ENCODE data around the gene HAO2.

HAO2 gene

DNA sequence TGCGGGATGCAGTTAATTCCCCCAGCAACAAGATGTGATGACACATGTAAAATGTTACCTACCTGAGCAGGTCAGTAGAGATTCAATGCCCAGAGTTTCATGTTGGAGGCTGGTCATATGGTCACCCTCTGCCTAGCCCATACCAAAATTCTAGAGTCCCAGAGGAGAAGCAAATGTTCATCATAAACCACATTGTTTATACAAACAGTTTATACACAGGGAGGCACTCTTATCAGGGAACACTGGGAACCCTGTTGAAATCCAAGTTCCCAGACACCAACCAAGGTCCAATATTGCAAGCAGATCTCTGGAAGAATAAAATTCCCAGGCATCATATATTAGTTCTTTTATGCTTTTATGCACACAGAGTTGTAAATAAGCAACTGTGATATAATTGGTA, 10.5 kb downstream of the HAO2 start:
- DNase-seq (ENCODE audit: low read depth in 4 of 4, low spot score in 1 of 4): no peak

DNA sequence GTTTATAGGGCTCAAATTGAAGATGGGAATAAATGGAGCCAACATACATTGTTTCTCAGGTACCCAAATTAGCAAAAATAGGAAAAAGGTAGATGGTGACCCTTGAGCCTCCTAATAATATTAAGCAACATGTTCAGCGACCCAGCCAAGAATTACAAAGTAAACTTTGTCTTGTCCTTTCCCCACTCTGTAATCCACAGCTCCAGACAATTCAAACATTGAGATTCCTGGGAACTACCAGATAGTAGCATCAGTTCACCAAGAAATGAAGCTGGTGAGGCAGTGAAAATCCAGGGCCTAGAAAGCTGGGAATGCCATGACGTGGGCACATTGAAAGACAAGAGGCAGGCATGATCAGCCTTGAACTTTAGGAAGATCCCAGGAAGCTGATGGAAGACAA, 11.7 kb downstream of the HAO2 start:
- no peak for DNase-seq (ENCODE audit: low read depth in 4 of 4, low spot score in 1 of 4)

DNA sequence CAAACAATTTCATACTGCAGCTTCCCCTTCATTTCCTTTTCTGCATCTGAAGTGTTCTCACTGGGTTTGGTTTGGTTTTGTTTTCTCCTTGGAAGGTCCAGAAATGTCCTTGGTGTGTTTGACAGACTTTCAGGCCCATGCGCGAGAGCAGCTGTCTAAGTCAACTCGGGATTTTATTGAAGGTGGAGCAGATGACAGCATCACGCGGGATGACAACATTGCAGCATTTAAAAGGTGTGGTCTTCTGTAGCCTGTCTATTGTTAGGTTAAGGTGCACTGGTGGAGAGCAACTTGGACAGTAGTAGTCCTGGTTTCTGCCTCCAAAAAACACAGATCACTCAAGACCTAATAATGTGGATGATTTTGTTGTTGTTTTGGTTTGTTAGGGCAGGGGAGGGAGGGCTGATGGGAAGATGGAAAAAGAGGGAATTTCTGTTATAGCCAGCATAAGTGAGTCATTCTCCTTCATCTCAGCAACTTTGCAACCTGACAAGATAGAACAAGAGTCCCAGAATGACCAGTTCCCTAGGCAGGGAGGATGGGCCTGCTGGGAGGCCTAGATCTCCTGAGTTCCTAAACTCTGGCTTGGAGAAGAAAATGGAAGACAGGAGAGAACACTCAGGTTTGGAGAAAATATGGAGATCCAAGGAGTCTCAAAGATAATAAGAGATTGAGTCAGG, 12.5 kb downstream of the HAO2 start:
- no peak for DNase-seq (ENCODE audit: low read depth in 4 of 4, low spot score in 1 of 4)

DNA sequence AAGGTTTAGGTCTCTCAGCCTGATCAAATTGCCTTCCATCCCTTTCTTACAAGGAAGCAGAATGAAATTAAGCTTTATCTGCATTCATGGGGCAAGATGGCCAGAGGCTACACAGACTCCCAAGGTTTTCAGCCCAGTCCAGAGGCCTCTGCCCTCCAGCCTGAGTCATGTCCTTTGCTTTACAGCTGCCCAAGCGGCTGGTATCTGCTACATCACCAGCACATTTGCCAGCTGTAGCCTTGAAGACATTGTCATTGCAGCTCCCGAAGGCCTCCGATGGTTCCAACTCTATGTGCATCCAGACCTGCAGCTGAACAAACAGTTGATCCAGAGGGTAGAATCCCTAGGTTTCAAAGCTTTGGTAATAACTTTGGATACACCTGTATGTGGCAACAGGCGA, 16.0 kb downstream of the HAO2 start:
- no peak for DNase-seq (ENCODE audit: low read depth in 4 of 4, low spot score in 1 of 4)

DNA sequence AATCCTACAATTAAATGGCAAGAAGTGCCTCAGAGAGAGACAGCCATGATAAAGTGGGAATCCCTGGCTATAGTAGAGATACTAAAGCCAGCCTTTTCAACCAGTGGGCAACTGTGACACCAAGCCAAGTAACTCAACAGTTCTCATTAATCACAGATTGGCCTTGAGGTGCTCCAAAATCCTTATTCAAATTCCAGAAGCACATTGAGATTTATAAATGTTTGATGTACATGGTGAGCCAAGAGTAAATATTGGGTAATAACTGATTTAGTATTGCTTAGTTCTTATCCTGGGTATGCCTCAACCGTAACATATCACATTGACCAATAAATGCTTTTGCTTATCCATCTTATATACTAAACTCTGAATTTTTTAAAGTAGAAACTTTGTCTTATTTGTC, 17.1 kb downstream of the HAO2 start:
- no peak for DNase-seq (ENCODE audit: low read depth in 4 of 4, low spot score in 1 of 4)

DNA sequence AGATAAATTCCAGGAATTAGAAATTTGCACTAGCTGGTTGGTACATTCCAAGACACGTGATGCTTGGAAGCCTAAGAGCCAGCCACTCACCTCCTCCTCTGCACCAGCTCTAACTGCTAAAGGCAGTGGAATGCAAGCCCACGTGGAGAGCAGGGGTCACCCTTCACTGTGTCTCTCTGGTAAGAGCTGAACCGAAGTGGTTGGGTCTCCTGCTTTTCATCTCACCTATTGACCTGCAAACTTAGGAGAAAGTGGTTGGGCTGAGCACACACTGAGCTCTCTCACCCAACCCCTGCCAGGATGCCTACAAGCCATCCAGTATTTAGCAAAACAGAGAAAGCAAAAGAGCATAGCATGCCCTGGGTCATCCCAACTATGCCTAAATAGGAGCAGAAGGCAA, 19.3 kb downstream of the HAO2 start:
- DNase-seq (ENCODE audit: low read depth in 4 of 4, low spot score in 1 of 4): no peak

DNA sequence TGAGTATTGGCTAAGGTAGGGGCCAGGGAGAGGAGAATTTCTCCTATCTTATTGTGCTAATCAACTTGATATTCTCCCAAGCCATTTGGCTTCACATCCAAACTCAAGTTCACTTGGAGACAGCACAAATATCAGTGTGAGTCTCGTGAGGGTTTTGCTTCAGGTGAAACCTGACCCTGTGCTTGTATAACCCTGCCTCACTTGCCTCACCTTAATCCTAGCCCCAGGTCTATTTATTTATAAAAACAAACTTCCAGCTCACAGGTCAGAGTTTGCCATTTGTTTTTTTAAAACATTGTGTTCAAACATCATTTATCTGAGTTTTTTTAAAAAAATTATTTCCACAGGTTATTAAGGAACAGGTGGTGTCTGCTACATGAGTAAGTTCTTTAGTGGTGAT, 19.9 kb downstream of the HAO2 start:
- no peak for DNase-seq (ENCODE audit: low read depth in 4 of 4, low spot score in 1 of 4)

DNA sequence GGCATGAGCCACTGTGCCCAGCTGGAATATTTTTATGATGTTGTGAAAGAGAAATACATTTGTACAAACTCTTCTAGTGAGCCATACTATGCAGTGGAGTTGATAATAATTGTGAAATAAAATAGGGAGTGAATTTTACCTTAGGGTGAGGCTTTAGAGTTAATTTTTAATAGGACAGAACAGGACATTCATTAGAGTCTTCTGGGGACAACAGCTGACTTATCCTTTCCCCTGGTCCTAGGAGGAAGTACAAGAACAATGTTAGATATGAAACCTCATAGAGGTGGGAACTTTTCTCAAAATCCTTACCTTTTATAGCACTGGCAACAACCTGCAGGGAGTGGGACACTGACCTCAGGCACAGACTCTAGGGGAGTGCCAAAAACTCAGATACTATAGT, 21.9 kb downstream of the HAO2 start:
- no peak for DNase-seq (ENCODE audit: low read depth in 4 of 4, low spot score in 1 of 4)

DNA sequence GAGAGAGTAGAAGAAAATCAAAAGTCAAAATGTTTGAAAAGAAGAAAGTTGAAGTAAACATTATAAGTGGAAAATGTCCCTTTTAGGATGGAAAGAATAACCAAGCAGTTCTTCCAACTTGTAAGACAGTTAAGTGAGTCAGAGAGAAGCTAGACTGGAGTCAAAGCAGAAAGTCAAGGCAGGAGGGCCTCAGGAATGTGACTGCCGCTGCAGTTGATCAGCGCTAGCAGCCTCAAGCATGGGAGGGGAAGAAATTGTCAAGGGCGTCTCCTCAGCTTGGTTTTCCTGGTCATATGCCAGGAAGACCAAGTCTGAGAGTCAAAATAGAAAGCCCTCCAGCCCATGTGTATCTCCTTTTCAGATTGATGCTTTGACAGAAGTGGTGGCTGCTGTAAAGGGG, 23.2 kb downstream of the HAO2 start:
- no peak for DNase-seq (ENCODE audit: low read depth in 4 of 4, low spot score in 1 of 4)

DNA sequence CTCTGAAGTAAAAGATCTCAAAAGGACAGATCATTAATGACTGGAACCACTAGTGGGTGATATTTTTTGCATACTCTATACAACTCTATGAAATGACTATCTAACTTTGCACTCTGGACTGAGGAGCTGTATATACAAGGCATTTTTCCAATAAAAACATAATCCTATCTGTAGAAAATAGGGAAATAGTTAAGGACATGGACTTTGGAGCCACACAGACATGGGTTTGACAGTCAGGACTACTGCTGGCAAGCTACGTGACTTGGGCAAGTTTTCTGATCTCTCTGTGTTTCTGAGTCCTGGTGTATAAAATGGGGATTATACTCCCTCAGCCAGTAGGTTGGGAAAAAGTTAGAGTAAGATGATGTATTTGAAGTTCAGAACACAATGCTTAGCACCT, 25.5 kb downstream of the HAO2 start:
- DNase-seq (ENCODE audit: low read depth in 4 of 4, low spot score in 1 of 4): no peak

DNA sequence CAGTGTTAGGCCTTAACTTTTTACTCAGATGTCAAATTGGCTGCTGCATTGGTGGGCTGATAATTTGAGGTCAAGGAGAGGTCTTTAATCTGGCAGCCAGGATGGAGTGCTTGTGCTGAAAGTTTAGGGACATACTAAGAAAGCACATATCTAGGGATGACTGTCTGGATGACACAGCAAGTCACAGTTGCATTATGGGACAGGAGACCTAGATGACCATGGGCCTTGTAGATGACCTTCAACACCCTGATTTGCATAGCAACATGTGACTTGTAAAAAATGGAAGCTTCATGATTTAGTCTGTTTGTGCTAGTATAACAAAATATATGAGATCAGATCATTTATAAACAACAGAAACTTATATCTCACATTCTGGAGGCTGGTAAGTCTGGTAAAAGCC, 28.4 kb downstream of the HAO2 start:
- DNase-seq (ENCODE audit: low read depth in 4 of 4, low spot score in 1 of 4): no peak

DNA sequence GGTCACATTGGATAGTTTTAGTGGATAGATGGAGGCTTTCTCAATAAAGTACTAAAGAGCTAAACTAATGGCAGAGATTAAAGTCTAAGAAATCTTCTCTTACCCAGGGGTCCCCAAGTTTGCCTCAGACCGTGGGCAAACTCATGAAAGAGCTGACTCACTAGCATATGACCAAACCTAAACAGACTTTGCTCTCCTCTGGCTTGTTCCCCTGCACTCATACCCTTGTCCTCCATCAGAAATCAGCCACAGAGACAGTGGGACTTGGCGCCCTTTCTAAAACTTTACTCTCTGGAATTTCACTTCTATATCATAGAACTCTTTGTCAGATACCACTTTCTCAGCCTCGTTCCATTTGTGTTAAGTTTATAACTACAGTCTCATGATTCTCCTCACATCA, 29.4 kb downstream of the HAO2 start:
- DNase-seq (ENCODE audit: low read depth in 4 of 4, low spot score in 1 of 4): no peak

DNA sequence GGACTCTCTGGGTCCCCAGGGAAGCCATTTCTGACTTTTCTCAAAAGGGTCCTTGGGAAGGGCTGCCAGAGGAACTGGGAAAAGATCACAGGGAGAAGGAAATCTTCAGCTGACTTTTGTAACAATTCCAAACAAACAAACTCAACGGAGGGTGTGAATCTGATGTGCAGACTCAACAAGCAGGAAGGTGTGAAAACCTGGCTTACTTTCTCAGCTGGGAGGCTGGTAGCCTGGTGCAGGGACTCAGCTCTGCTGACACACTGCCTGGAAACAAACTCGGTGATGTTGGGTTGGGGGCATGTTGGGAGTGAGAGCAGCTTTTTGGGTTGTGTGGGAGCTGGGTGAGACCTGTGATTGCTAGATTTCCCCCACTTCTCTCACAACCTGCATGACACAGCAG, 36.2 kb downstream of the HAO2 start:
- no peak for DNase-seq (ENCODE audit: low read depth in 4 of 4, low spot score in 1 of 4)

DNA sequence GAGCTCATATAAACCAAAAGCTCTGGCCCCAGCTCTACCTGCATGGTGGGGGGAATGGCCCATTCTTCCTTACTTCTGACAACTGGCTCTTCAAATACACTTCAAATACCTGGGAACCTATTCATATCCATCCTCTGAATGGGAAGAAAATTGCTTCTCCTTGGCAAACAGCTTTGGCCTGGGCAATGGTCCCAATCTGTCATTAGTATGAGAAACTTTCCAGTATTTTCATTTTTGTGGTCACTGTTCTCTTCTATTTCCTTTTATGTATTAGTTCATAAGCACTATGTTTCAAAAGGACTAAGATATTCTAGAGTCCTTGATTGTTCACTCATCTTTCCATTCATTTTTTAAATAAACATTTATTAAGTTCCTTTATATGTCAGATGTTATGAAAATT, 41.1 kb downstream of the HAO2 start:
- no peak for DNase-seq (ENCODE audit: low read depth in 4 of 4, low spot score in 1 of 4)

DNA sequence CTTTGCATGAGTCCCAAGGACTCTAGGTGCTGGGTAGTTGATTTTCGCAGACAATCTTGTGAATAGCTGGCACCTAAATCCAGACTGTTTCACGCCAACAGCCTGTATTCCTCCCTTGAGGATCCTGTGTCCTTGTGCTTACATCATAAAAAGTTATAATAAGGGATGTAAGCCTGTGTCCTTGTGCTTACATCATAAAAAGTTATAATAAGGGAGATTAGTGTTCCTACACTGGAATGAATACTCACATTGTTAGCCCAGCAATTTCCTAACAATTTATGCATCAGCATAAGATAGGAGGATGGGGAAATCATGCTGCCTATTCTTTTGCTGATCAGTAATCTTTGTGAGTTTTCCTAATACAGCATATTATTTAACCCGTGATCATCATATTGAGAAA, 42.4 kb downstream of the HAO2 start:
- DNase-seq (ENCODE audit: low read depth in 4 of 4, low spot score in 1 of 4): no peak

DNA sequence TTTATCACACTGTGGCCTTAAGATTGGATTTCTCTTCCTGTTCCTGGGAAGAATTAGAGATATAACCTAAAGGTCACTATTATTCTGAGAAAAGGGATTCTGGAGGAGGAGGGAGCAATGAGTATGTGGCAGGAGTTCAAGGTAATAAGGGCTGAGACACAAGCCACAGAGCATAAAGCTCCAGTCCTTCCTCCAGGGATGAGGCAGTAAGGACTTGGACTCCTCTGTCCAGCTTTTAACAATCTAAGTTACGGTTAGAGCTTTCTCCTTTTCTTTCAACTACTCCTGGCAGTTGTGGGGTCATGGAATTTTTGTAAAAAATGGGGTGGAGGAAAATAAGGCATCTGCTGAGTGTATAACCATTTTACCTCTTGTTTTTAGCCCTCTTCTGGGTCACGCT, 46.4 kb downstream of the HAO2 start, which contains the start of gene HSD3B2:
Gene HSD3B2 (plus strand): TSS at position 201 of the 400 bp plus-strand sequence. CDS start 270 bp downstream, outside the sequence.
- no peak for DNase-seq (ENCODE audit: low read depth in 4 of 4, low spot score in 1 of 4)

DNA sequence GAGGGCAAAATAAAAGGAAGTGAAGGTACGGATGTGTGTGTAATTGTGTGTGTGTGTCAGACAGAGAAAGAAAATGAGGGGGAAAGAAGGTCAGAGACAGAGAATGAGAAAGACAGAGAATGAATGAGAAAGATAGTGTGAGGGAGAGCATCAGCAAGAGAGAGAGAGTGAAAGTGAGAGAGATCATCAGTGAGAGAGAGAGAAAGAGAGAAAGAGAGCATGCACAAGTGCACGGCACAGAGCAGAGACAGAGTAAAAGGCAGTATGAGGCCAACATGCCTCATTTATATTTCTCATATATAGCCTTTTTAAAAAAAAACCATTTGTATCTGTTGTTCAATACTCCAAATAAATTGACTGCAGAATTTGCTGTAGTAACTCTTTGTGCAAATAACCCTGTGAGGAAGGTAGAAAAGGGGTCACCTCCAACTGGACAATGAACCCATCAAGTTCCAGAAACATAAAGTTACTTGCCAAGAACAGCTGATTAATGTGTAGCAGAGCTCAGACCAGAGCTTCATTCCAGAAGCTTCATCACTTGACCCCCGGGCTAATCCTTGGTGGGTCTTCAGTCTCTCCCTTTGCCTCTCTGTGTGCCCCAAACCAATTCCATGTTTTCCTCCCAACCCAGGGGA, 47.5 kb downstream of the HAO2 start:
- DNase-seq (ENCODE audit: low read depth in 4 of 4, low spot score in 1 of 4): no peak

DNA sequence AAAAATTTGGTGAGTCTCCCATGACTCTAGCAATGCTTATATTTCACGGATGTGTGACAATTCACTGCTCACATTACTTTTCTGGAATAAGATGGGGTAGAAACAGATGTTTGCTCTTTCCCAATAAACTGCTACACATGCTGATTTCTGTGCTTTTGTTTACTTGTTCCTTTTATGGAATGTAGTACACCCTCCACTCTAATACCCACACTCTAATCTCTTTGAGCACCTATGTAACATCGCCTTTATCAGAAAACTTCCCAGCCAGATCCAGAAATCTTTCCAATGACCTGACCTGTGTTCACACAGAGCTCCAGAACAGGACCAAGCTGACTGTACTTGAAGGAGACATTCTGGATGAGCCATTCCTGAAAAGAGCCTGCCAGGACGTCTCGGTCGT, 50.5 kb downstream of the HAO2 start:
- no peak for DNase-seq (ENCODE audit: low read depth in 4 of 4, low spot score in 1 of 4)

DNA sequence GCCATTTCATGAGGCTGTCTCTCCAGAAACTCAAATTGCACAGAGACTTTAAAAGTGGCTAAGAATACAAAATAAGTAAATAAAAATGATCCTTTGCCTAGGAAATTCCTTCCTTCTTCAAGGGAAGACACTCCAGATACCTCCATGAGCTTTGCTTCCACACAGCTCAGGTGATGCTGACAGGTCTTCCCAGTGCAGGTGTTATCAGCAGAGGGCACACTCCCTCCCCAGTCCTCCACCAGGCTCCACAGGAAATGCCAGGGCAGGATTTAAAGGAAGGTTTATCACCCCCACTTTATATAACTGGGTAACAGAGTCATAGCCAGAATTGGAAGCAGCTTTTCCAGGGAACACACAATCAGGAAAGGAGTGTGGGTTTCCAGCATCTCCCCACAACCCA, 52.1 kb downstream of the HAO2 start:
- no peak for DNase-seq (ENCODE audit: low read depth in 4 of 4, low spot score in 1 of 4)

DNA sequence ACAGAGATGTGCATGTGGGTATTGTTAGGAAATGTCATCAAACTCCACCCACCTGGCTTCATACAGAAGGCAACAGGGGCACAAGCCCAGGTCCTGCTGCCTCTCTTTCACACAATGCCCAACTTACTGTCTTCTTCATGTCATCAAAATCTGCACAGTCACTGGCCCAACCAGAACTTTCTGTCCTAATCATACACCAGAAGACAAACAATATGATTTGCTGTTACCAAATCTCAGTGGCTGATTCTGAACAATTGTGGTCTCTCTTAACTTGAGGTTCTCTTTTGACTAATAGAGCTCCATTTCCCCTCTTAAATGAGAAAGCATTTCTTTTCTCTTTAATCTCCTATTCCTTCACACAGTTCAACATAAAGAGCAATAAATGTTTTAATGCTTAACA, 54.0 kb downstream of the HAO2 start:
- no peak for DNase-seq (ENCODE audit: low read depth in 4 of 4, low spot score in 1 of 4)

DNA sequence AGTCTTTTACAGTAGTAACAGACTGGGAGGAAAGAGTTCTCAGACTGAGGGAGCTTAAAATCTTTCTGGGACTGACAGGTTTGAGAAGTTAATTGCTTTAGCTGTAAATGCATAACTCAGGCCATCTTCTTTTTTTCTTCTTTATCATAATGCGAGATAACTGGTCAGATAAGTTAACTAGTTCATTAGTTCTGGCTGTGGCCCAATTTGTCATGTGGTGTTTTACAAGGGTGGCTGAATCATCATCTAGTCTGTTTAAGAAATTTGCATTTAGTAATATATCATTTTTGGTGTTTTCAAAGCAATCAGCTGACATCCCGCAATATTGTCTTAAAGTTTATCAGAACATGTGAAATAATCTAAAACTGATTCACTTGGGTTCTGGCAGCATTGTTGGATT, 60.4 kb downstream of the HAO2 start:
- DNase-seq (ENCODE audit: low read depth in 4 of 4, low spot score in 1 of 4): no peak

DNA sequence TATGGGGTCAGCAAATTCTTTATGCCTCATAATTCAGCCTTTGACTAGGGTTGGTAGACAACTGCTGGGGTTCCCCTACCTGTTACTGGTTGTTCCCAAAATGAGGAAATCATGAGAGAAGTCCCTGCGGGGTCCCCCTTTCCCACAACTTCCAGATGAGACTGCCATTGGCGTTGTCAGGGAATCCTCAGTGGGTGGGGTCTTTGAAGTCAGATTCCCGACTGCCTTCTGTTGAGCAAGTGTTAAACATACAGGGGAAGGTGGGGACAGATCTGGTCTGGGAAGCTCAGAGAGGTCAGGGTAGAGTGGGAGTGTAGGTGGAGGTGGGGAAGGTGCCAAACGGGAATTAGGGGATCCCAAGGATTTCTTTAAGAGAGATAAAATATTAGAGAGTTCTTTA, 61.1 kb downstream of the HAO2 start:
- no peak for DNase-seq (ENCODE audit: low read depth in 4 of 4, low spot score in 1 of 4)

DNA sequence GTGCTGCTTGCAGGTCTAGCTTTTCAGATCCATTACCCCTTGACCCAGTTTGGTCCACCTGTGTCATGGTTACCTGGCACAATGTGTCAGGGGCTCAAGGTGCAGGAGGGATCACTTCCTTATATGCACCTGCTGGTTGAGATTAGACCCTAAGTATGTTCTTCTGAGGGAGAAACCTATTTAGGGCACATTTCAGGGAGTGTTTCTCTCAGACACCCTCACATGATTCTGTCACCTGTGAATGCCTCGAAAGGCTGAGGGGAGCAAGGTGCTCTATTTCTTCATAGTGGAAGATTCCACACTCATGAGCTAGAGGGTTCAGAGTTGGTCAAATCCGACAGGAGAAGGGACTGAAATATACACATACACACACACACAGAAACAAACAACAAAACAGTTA, 61.9 kb downstream of the HAO2 start:
- DNase-seq (ENCODE audit: low read depth in 4 of 4, low spot score in 1 of 4): no peak

All from stimulated activated CD4-positive, alpha-beta T cell treated with anti-CD3 and anti-CD28 coated beads, Interleukin-1b, Interleukin-23, amount 100 ng/mL, for 24 hours (primary cell).